Measurements from ENCODE around the gene PAPPA.

DNA sequence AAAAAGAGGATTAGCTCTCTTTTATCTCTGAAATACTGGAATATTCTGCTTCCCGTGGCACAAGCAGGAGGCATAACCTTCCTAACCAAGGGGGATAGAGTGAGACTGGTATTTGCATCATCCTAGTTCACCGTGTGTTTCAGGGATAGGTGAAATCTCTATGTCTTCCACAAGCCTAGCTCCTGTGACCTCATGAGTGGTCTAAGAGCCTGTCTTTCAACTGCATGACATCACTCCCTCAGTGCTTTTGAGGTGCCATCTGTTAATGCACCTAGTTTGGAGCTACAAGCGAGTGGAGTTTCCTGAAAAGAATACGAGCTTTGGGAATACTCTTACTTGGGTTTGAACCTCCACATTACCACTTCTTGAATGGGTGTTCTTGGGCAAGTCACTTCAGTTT, 181.8 kb downstream of the PAPPA start:
- TF ChIP-seq CTCF (IDR thresholded peaks at IDR 0.05) (no peak), MAX (IDR thresholded peaks at IDR 0.05; ENCODE audit: low read depth) (no peak), JUND (IDR thresholded peaks at IDR 0.05) (no peak), RAD21 (IDR thresholded peaks at IDR 0.05; ENCODE audit: low read length) (no peak), RFX5 (IDR thresholded peaks at IDR 0.05; ENCODE audit: low read length) (no peak), TAF1 (IDR thresholded peaks at IDR 0.05; ENCODE audit: borderline replicate concordance, low read depth, low read length) (no peak), USF1 (IDR thresholded peaks at IDR 0.05; ENCODE audit: borderline replicate concordance, low read depth) (no peak), NFIC (IDR thresholded peaks at IDR 0.05; ENCODE audit: borderline replicate concordance) (no peak)
- TF ChIP-seq, protein P1, sequence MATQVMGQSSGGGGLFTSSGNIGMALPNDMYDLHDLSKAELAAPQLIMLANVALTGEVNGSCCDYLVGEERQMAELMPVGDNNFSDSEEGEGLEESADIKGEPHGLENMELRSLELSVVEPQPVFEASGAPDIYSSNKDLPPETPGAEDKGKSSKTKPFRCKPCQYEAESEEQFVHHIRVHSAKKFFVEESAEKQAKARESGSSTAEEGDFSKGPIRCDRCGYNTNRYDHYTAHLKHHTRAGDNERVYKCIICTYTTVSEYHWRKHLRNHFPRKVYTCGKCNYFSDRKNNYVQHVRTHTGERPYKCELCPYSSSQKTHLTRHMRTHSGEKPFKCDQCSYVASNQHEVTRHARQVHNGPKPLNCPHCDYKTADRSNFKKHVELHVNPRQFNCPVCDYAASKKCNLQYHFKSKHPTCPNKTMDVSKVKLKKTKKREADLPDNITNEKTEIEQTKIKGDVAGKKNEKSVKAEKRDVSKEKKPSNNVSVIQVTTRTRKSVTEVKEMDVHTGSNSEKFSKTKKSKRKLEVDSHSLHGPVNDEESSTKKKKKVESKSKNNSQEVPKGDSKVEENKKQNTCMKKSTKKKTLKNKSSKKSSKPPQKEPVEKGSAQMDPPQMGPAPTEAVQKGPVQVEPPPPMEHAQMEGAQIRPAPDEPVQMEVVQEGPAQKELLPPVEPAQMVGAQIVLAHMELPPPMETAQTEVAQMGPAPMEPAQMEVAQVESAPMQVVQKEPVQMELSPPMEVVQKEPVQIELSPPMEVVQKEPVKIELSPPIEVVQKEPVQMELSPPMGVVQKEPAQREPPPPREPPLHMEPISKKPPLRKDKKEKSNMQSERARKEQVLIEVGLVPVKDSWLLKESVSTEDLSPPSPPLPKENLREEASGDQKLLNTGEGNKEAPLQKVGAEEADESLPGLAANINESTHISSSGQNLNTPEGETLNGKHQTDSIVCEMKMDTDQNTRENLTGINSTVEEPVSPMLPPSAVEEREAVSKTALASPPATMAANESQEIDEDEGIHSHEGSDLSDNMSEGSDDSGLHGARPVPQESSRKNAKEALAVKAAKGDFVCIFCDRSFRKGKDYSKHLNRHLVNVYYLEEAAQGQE (IDR thresholded peaks at IDR 0.05; ENCODE audit: low read depth, low read length) = no peak
